SU-DHL-6 (cell line): ENCODE measurements around the gene SAMD10.
A peak's percentile ranks its signal among the peaks of the same experiment; 100 is the strongest.
"Not testable (repeated sequence)": the region's sequence is repeated elsewhere in the genome, so short reads cannot be mapped to it uniquely, and the experiment has no call there.

Experiments used
- H2AFZ ChIP-seq: fragments of 200-600 bp; sonication (generic); 2 replicates; pipeline ENCODE4 v1.6.1; 2014; ENCODE audit warnings: low read depth, mild to moderate bottlenecking, moderate library complexity, mixed read lengths, antibody characterized with exemption, low read length; ENCODE audit not compliant: severe bottlenecking
- H3F3A ChIP-seq: fragments of 200-600 bp; shearing (Covaris generic); 2 replicates; pipeline ENCODE4 v1.6.0; 2016; ENCODE audit warnings: antibody characterized with exemption, mild to moderate bottlenecking; ENCODE audit not compliant: insufficient read depth
- H3K27ac ChIP-seq: fragments of 200-600 bp; sonication (generic); 2 replicates; pipeline ENCODE4 v1.5.1; 2016; ENCODE audit warnings: low read depth, mild to moderate bottlenecking, low read length, moderate library complexity, mixed read lengths
- H3K27me3 ChIP-seq: fragments of 200-600 bp; sonication (generic), shearing (Covaris generic); 2 replicates; pipeline ENCODE4 v1.6.0; 2014; ENCODE audit warnings: mild to moderate bottlenecking, low read length
- H3K36me3 ChIP-seq: fragments of 200-600 bp; sonication (generic); 2 replicates; pipeline ENCODE4 v1.6.1; 2014; ENCODE audit warnings: mild to moderate bottlenecking, low read length, mixed read lengths
- H3K4me2 ChIP-seq: fragments of 300-600, 200-600 bp; shearing (Covaris generic), sonication (generic); 2 replicates; pipeline ENCODE4 v1.6.0; 2014; ENCODE audit warnings: low read length, low read depth, mild to moderate bottlenecking; ENCODE audit not compliant: poor library complexity, severe bottlenecking
- H3K4me3 ChIP-seq: fragments of 200-600 bp; sonication (generic); 2 replicates; pipeline ENCODE4 v1.5.1; 2014; ENCODE audit warnings: antibody characterized with exemption, low read length, mild to moderate bottlenecking, mixed read lengths; ENCODE audit not compliant: insufficient read depth, poor library complexity, severe bottlenecking
- H3K79me2 ChIP-seq: fragments of 200-600 bp; sonication (generic); 2 replicates; pipeline ENCODE4 v1.6.1; 2014; ENCODE audit warnings: mild to moderate bottlenecking, low read length, moderate library complexity; ENCODE audit not compliant: insufficient read depth
- H3K9ac ChIP-seq: fragments of 200-600 bp; sonication (generic); 2 replicates; pipeline ENCODE4 v1.7.0; 2014; ENCODE audit warnings: mild to moderate bottlenecking, low read length
- H3K9me2 ChIP-seq: fragments of 200-600 bp; sonication (generic); replicated peaks from 2 replicates; pipeline ENCODE4 v1.6.1; 2014; ENCODE audit warnings: low read length; ENCODE audit not compliant: insufficient read depth
- H3K9me3 ChIP-seq: fragments of 200-600 bp; sonication (generic); 2 replicates; pipeline ENCODE4 v1.6.1; 2014; ENCODE audit warnings: low read length, mixed read lengths; ENCODE audit not compliant: insufficient read depth
- H4K20me1 ChIP-seq: fragments of 200-600 bp; sonication (generic); 2 replicates; pipeline ENCODE4 v1.6.1; 2014; ENCODE audit warnings: low read depth, mild to moderate bottlenecking, antibody characterized with exemption, low read length, moderate library complexity, mixed read lengths
- CTCF ChIP-seq: fragments of 200-600 bp; sonication (generic); IDR thresholded peaks from one replicate; pipeline ENCODE4 v1.5.1; 2017; ENCODE audit warnings: antibody characterized with exemption, mild to moderate bottlenecking, low read length, moderate library complexity; ENCODE audit not compliant: insufficient read depth, poor library complexity, severe bottlenecking
- EZH2phosphoT487 ChIP-seq: fragments of 200-600 bp; sonication (generic), shearing (Covaris generic); conservative IDR thresholded peaks from 2 replicates; pipeline ENCODE4 v1.6.1; 2018; ENCODE audit warnings: mild to moderate bottlenecking, antibody characterized with exemption, low read length, moderate library complexity, mixed read lengths

SAMD10 gene

GRCh38 chr20:64022671-64023360 lies 43.4 kb upstream of the SAMD10 start:
- no peaks in the 10 kb centered on the region for H3K36me3 ChIP-seq
- no peaks in the 10 kb centered on the region for H4K20me1 ChIP-seq
- no peaks in the 10 kb centered on the region for H3K79me2 ChIP-seq
- no peak overlapping the region for H2AFZ ChIP-seq
- no peak overlapping the region for H3K4me3 ChIP-seq
- no peak overlapping the region for H3K27ac ChIP-seq
- no peaks in the 10 kb centered on the region for H3K9me3 ChIP-seq
- no peak for TF ChIP-seq CTCF
- TF ChIP-seq EZH2phosphoT487, result no peak
- no peaks in the 10 kb centered on the region for H3K9me2 ChIP-seq
- no peaks in the 10 kb centered on the region for H3K27me3 ChIP-seq
- H3F3A ChIP-seq, result no peaks in the 10 kb centered on the region
- no peak overlapping the region for H3K4me2 ChIP-seq
- no peak overlapping the region for H3K9ac ChIP-seq

GRCh38 chr20:64021124-64021975 lies 41.9 kb upstream of the SAMD10 start:
- H4K20me1 ChIP-seq, result no peaks in the 10 kb centered on the region
- no peaks in the 10 kb centered on the region for H3K79me2 ChIP-seq
- H3K4me3 ChIP-seq, result no peak overlapping the region
- no peak overlapping the region for H3K9ac ChIP-seq
- no peaks in the 10 kb centered on the region for H3K27me3 ChIP-seq
- H3F3A ChIP-seq, result no peaks in the 10 kb centered on the region
- TF ChIP-seq CTCF (no peak), EZH2phosphoT487 (no peak)
- H3K27ac ChIP-seq, result no peak overlapping the region
- H3K9me3 ChIP-seq, result no peaks in the 10 kb centered on the region
- no peaks in the 10 kb centered on the region for H3K9me2 ChIP-seq
- H3K36me3 ChIP-seq, result no peaks in the 10 kb centered on the region
- H3K4me2 ChIP-seq, result no peak overlapping the region
- H2AFZ ChIP-seq, result no peak overlapping the region

- H3K36me3 ChIP-seq, result peaks cover 8% of the 10 kb centered on the region; the same call in 1 of the 2 replicates
- no peak overlapping the region for H3K27ac ChIP-seq
- no peaks in the 10 kb centered on the region for H4K20me1 ChIP-seq
- no peak overlapping the region for H3K9ac ChIP-seq
- no peaks in the 10 kb centered on the region for H3K27me3 ChIP-seq
- no peaks in the 10 kb centered on the region for H3K9me2 ChIP-seq
- H3K9me3 ChIP-seq, result no peaks in the 10 kb centered on the region
- H3K4me2 ChIP-seq, result no peak overlapping the region
- H3K4me3 ChIP-seq, result no peak overlapping the region
- peaks cover 9% of the 10 kb centered on the region; the same call in 1 of the 2 replicates for H3F3A ChIP-seq
- no peak overlapping the region for H2AFZ ChIP-seq
- no peaks in the 10 kb centered on the region for H3K79me2 ChIP-seq
- TF ChIP-seq CTCF (no peak), EZH2phosphoT487 (no peak)
Observed at GRCh38 chr20:64015635-64016034, 36.2 kb upstream of the SAMD10 start.

- H3K4me2 ChIP-seq, result peak overlapping the region; percentile 25
- H3K9me2 ChIP-seq, H3K9ac ChIP-seq, H3K9me3 ChIP-seq, H2AFZ ChIP-seq, H3K79me2 ChIP-seq, H3K27me3 ChIP-seq, H3K4me3 ChIP-seq, H4K20me1 ChIP-seq: not testable (repeated sequence)
- H3K36me3 ChIP-seq, result peaks cover 11% of the 10 kb centered on the region; the same call in 1 of the 2 replicates
- peaks cover 14% of the 10 kb centered on the region; the same call in 1 of the 2 replicates for H3F3A ChIP-seq
- H3K27ac ChIP-seq, result peak overlapping the region; percentile 70
Observed at GRCh38 chr20:64012385-64013154, 33.1 kb upstream of the SAMD10 start.
